ENCODE measurements around the gene AKAP13.

The AKAP13 gene

GRCh38 chr15:85742186-85742821 is 361.9 kb downstream of the AKAP13 start:
- DNase-seq (ENCODE audit: low spot score): no peak
- TF ChIP-seq CTCF (IDR thresholded peaks at IDR 0.05; ENCODE audit: extremely low read depth, missing control alignments): no peak

DNA sequence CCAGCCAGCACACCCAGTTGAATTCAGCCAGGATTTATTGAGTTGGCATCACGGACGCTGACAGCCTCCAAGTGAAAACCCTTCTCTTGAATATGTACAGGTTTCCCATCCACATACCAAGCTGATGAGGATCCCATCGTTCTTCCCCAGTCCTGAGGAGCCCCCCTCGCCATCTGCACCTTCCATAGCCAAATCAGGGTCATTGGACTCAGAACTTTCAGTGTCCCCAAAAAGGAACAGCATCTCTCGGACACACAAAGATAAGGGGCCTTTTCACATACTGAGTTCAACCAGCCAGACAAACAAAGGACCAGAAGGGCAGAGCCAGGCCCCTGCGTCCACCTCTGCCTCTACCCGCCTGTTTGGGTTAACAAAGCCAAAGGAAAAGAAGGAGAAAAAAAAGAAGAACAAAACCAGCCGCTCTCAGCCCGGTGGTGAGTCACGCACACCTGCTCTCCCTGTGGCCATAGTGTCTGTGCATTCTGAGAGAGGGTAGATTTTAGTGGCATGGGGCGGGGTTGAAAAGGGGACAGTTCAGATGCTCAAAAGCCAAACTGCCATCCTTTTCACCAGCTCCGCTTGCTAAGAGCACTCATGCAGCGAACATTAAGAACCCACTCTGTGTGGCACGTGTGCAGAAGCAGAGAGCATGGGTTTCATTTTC is 363.1 kb downstream of the AKAP13 start:
- DNase-seq (ENCODE audit: low spot score): no peak
- no peak for TF ChIP-seq CTCF (IDR thresholded peaks at IDR 0.05; ENCODE audit: extremely low read depth, missing control alignments)

- no peak for TF ChIP-seq CTCF (IDR thresholded peaks at IDR 0.05; ENCODE audit: extremely low read depth, missing control alignments)
- no peak for DNase-seq (ENCODE audit: low spot score)
Measured at GRCh38 chr15:85744579-85744978, 364.2 kb downstream of the AKAP13 start.

GRCh38 chr15:85745023-85745422 is 364.6 kb downstream of the AKAP13 start:
- no peak for DNase-seq (ENCODE audit: low spot score)

DNA sequence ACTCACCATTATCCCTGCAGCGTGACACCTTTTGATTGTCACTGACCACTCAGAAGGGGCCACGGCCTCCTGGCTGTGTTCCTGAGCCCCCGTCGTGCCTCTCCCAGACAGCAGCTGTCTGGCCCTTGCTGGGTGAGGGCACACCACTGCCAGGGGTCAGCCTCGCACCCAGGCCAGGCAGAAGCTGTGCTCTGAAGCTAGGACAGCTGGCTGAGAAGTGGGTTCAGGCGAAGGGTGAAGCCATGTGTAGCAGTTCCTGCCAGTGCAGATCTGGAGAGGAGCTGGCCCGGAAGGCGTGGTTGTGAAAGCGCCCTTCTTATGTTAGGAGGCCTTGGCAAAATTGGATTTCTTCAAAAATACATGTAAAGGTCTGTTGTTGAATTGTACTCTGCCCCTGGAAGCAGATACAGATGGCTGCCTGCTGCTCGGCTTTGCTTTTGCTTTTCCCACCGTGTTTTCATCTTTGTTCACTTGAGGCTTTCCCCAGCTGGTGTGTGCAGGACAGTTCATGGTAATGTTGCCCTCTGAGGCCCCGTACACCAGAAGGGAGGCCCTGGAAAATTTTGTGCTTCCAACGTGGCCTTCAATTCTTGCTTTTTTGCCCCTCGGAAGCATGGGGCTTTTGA is 365.2 kb downstream of the AKAP13 start:
- no peak for TF ChIP-seq CTCF (IDR thresholded peaks at IDR 0.05; ENCODE audit: extremely low read depth, missing control alignments)
- DNase-seq (ENCODE audit: low spot score): no peak

More at GRCh38 chr15:85745023-85745422, 364.6 kb downstream of the AKAP13 start:
- no peak for TF ChIP-seq CTCF (IDR thresholded peaks at IDR 0.05; ENCODE audit: extremely low read depth, missing control alignments)

DNA sequence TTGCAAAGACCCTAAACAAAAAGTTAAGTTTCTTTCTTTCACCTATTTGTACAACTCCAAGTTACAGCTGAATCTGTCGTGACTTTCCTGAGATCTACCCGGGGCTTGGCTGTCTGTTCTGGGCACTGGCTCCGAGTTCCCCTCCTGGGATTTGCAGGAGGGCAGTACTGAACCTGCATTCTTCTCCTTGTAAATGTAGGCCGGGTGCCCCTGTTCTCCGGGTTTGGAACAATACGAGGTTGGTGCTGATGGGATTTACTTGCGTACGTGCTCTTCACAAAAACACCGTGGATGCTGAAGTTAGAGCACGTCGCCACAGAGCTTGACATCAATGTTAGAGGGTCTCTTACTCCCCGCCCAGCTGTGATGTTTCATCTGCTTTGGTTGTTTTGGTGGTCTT is 366.2 kb downstream of the AKAP13 start:
- no peak for DNase-seq (ENCODE audit: low spot score)
- no peak for TF ChIP-seq CTCF (IDR thresholded peaks at IDR 0.05; ENCODE audit: extremely low read depth, missing control alignments)

DNA sequence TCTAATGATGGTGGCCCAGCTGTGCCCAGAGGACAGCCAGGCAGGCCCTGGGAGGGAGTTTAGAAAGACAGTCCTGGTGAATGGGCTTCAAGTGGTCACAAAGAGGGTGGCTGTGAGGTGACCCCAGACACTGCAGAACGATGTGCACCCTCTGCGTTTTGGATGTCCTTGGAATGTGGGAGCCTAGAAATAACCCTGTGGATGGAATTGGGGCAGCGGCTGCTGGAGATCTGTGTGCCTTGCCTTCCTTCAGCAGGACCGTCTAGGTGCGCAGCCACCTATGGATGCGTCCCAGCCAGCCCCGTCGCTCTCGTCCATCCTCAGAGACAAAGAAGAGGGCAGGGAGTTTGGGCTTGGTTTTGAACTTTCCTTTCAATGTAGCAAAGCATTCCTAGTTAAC is 367.8 kb downstream of the AKAP13 start:
- DNase-seq (ENCODE audit: low spot score): no peak
- TF ChIP-seq CTCF (IDR thresholded peaks at IDR 0.05; ENCODE audit: extremely low read depth, missing control alignments): no peak
